ENCODE data around the gene RPL35.

Gene RPL35

GRCh38 chr9:124875501-124875900 lies 13.7 kb upstream of the RPL35 start:
- Histone ChIP-seq H3K9me3 (ENCODE audit: control insufficient read depth in 2 of 2, low read length in 2 of 2) (no peaks in the 10 kb centered on the region), H3K27ac (ENCODE audit: low read length) (no peak overlapping the region), H3K4me3 (ENCODE audit: low read length in 2 of 2) (no peak overlapping the region), H3K9ac (ENCODE audit: low read length in 2 of 2) (no peak overlapping the region), H3K4me1 (ENCODE audit: control insufficient read depth, insufficient read depth, low read length) (peaks cover 29% of the 10 kb centered on the region), H3K27me3 (ENCODE audit: control insufficient read depth in 1 of 2, insufficient read depth in 2 of 2, low read length in 2 of 2) (no peaks in the 10 kb centered on the region), H3K36me3 (ENCODE audit: control insufficient read depth in 2 of 2, insufficient read depth in 2 of 2, low read length in 2 of 2) (peaks cover 48 to 54% of the 10 kb centered on the region in 2 donors)

GRCh38 chr9:124873664-124874063 lies 11.9 kb upstream of the RPL35 start:
- Histone ChIP-seq H3K4me3 (ENCODE audit: low read length in 2 of 2) (no peak overlapping the region), H3K36me3 (ENCODE audit: control insufficient read depth in 2 of 2, insufficient read depth in 2 of 2, low read length in 2 of 2) (peaks cover 36 to 40% of the 10 kb centered on the region in 2 donors), H3K27me3 (ENCODE audit: control insufficient read depth in 1 of 2, insufficient read depth in 2 of 2, low read length in 2 of 2) (no peaks in the 10 kb centered on the region), H3K27ac (ENCODE audit: low read length) (no peak overlapping the region), H3K9me3 (ENCODE audit: control insufficient read depth in 2 of 2, low read length in 2 of 2) (no peaks in the 10 kb centered on the region), H3K9ac (ENCODE audit: low read length in 2 of 2) (no peak overlapping the region), H3K4me1 (ENCODE audit: control insufficient read depth, insufficient read depth, low read length) (peaks cover 40% of the 10 kb centered on the region)

DNA sequence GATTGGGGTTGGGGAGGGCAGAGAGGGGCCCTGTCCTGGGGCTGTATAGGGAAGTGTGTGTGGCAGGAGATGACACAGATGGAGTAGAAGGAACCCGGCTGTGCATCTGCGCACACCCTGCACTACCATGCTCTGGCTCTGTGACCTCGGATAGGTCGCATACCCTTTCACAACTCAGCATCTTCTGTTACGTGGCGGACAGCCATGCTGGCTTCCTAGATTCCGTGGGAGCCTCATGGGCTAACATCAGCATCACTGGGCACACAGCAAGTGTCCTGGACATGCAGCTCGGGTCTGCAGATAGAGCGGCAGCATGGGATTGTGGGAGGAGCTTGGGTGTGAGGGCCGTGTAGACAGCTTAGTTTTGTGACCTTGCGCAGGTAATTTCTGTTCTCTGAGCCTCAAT lies 9.4 kb upstream of the RPL35 start:
- Histone ChIP-seq H3K36me3 (ENCODE audit: control insufficient read depth in 2 of 2, insufficient read depth in 2 of 2, low read length in 2 of 2) (peaks cover 15 to 21% of the 10 kb centered on the region in 2 donors), H3K27me3 (ENCODE audit: control insufficient read depth in 1 of 2, insufficient read depth in 2 of 2, low read length in 2 of 2) (no peaks in the 10 kb centered on the region), H3K4me3 (ENCODE audit: low read length in 2 of 2) (peak overlapping the region in 1 of 2 donors; percentile 91), H3K9me3 (ENCODE audit: control insufficient read depth in 2 of 2, low read length in 2 of 2) (no peaks in the 10 kb centered on the region), H3K4me1 (ENCODE audit: control insufficient read depth, insufficient read depth, low read length) (peaks cover 47% of the 10 kb centered on the region), H3K9ac (ENCODE audit: low read length in 2 of 2) (peak overlapping the region; percentile 56 to 84), H3K27ac (ENCODE audit: low read length) (peak overlapping the region; percentile 95)

DNA sequence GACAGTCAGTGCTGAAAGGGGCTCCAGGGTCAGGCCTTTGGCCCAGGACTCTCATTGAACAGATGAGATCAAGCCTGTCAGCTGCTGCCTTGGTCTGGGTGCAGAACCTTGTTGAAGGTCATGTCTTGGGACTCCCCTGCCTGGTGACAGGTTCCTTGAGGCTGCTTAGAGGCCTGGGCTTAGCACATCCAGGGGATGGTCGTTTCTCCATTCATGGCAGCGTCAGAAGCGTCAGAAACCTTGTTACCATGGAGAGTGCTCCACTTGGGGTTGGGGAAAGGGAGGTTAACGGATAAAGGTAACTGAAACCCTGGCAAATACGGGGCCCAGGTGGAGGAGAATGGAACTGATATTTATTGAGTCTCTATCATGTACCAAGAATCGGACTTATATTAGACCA lies 9.0 kb upstream of the RPL35 start:
- H3K9me3 ChIP-seq (ENCODE audit: control insufficient read depth in 2 of 2, low read length in 2 of 2): no peaks in the 10 kb centered on the region
- H3K4me3 ChIP-seq (ENCODE audit: low read length in 2 of 2): peak overlapping the region; percentile 49 to 91
- peaks cover 12 to 18% of the 10 kb centered on the region in 2 donors for H3K36me3 ChIP-seq (ENCODE audit: control insufficient read depth in 2 of 2, insufficient read depth in 2 of 2, low read length in 2 of 2)
- peak overlapping the region; percentile 56 to 84 for H3K9ac ChIP-seq (ENCODE audit: low read length in 2 of 2)
- H3K27me3 ChIP-seq (ENCODE audit: control insufficient read depth in 1 of 2, insufficient read depth in 2 of 2, low read length in 2 of 2): no peaks in the 10 kb centered on the region
- peaks cover 47% of the 10 kb centered on the region for H3K4me1 ChIP-seq (ENCODE audit: control insufficient read depth, insufficient read depth, low read length)
- peak overlapping the region; percentile 95 for H3K27ac ChIP-seq (ENCODE audit: low read length)

- Histone ChIP-seq H3K9ac (ENCODE audit: low read length in 2 of 2) (peak overlapping the region; percentile 84 to 99), H3K4me3 (ENCODE audit: low read length in 2 of 2) (peak overlapping the region; percentile 91 to 92), H3K27me3 (ENCODE audit: control insufficient read depth in 1 of 2, insufficient read depth in 2 of 2, low read length in 2 of 2) (no peaks in the 10 kb centered on the region), H3K27ac (ENCODE audit: low read length) (peak overlapping the region; percentile 95), H3K9me3 (ENCODE audit: control insufficient read depth in 2 of 2, low read length in 2 of 2) (no peaks in the 10 kb centered on the region), H3K4me1 (ENCODE audit: control insufficient read depth, insufficient read depth, low read length) (peaks cover 47% of the 10 kb centered on the region), H3K36me3 (ENCODE audit: control insufficient read depth in 2 of 2, insufficient read depth in 2 of 2, low read length in 2 of 2) (peaks cover 5 to 12% of the 10 kb centered on the region in 2 donors)
Observed at GRCh38 chr9:124869986-124870560, 8.3 kb upstream of the RPL35 start.

DNA sequence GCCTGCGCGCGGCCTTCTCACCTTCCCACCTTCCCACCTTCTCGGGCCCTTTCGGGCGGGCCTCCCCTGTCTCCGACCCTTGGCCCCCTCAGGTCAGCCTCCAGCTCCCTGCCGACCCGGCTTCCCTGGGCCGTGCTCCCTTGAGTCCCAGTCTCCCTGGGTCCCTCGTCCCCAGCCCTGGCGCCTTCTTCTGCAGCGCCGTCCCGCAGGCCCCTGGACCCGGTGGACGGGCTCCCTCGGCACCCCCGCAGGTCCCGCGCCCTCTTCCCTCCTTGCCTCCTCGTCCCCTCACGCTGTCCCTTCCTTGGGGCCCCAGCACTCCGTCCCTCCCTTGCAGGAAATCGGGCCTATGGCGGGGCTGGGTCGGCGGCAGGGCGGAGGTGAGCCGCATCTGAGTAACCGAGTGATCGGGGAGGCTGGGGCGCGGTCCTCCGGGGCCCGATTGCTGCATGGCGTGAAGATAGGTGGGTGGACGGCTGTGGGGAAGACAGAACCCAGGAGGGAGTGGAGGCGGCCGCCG lies 7.8 kb upstream of the RPL35 start:
- H3K27ac ChIP-seq (ENCODE audit: low read length): peak overlapping the region; percentile 95
- H3K36me3 ChIP-seq (ENCODE audit: control insufficient read depth in 2 of 2, insufficient read depth in 2 of 2, low read length in 2 of 2): peaks cover 0 to 8% of the 10 kb centered on the region in 2 donors
- H3K4me1 ChIP-seq (ENCODE audit: control insufficient read depth, insufficient read depth, low read length): peaks cover 47% of the 10 kb centered on the region
- no peaks in the 10 kb centered on the region for H3K27me3 ChIP-seq (ENCODE audit: control insufficient read depth in 1 of 2, insufficient read depth in 2 of 2, low read length in 2 of 2)
- H3K9me3 ChIP-seq (ENCODE audit: control insufficient read depth in 2 of 2, low read length in 2 of 2): no peaks in the 10 kb centered on the region
- peak overlapping the region; percentile 84 to 99 for H3K9ac ChIP-seq (ENCODE audit: low read length in 2 of 2)
- H3K4me3 ChIP-seq (ENCODE audit: low read length in 2 of 2): peak overlapping the region; percentile 91 to 92

GRCh38 chr9:124868511-124869465 lies 7.0 kb upstream of the RPL35 start:
- Histone ChIP-seq H3K27me3 (ENCODE audit: control insufficient read depth in 1 of 2, insufficient read depth in 2 of 2, low read length in 2 of 2) (no peaks in the 10 kb centered on the region), H3K9me3 (ENCODE audit: control insufficient read depth in 2 of 2, low read length in 2 of 2) (no peaks in the 10 kb centered on the region), H3K4me3 (ENCODE audit: low read length in 2 of 2) (peak overlapping the region; percentile 91 to 92), H3K9ac (ENCODE audit: low read length in 2 of 2) (peak overlapping the region; percentile 96 to 99), H3K4me1 (ENCODE audit: control insufficient read depth, insufficient read depth, low read length) (peaks cover 47% of the 10 kb centered on the region), H3K27ac (ENCODE audit: low read length) (peak overlapping the region; percentile 95), H3K36me3 (ENCODE audit: control insufficient read depth in 2 of 2, insufficient read depth in 2 of 2, low read length in 2 of 2) (peaks cover 0 to 5% of the 10 kb centered on the region in 2 donors)

GRCh38 chr9:124863371-124863871 lies 1.7 kb upstream of the RPL35 start:
- no peaks in the 10 kb centered on the region for H3K9me3 ChIP-seq (ENCODE audit: control insufficient read depth in 2 of 2, low read length in 2 of 2)
- no peak overlapping the region for H3K9ac ChIP-seq (ENCODE audit: low read length in 2 of 2)
- no peak overlapping the region for H3K4me3 ChIP-seq (ENCODE audit: low read length in 2 of 2)
- H3K36me3 ChIP-seq (ENCODE audit: control insufficient read depth in 2 of 2, insufficient read depth in 2 of 2, low read length in 2 of 2): peaks cover 18 to 21% of the 10 kb centered on the region in 2 donors
- H3K27ac ChIP-seq (ENCODE audit: low read length): no peak overlapping the region
- H3K27me3 ChIP-seq (ENCODE audit: control insufficient read depth in 1 of 2, insufficient read depth in 2 of 2, low read length in 2 of 2): no peaks in the 10 kb centered on the region
- peaks cover 40% of the 10 kb centered on the region for H3K4me1 ChIP-seq (ENCODE audit: control insufficient read depth, insufficient read depth, low read length)

- Histone ChIP-seq H3K36me3 (ENCODE audit: control insufficient read depth in 2 of 2, insufficient read depth in 2 of 2, low read length in 2 of 2) (peaks cover 29 to 34% of the 10 kb centered on the region in 2 donors), H3K4me1 (ENCODE audit: control insufficient read depth, insufficient read depth, low read length) (peaks cover 34% of the 10 kb centered on the region), H3K27me3 (ENCODE audit: control insufficient read depth in 1 of 2, insufficient read depth in 2 of 2, low read length in 2 of 2) (no peaks in the 10 kb centered on the region), H3K4me3 (ENCODE audit: low read length in 2 of 2) (peak overlapping the region; percentile 73 to 94), H3K9ac (ENCODE audit: low read length in 2 of 2) (peak overlapping the region; percentile 83 to 87), H3K9me3 (ENCODE audit: control insufficient read depth in 2 of 2, low read length in 2 of 2) (no peaks in the 10 kb centered on the region), H3K27ac (ENCODE audit: low read length) (peak overlapping the region; percentile 85)
Observed at GRCh38 chr9:124860582-124861341, 995 bp downstream of the RPL35 start.
